Endothelial cell of umbilical vein (primary cell): ENCODE results near the gene TEAD3. TPM values are rescaled to one million over a fixed set of nuclear protein-coding genes. Genes with fewer than 3 reads are reported as not detected.

ENCODE experiments used
- BruUV-seq: library from RNA; stranded (reverse); fragments of 400-500 nt; replicated peaks from 2 replicates; lab custom pipeline; 2021; lab: Mats Ljungman, UMichigan
- CTCF ChIA-PET: fragments of 300-600, 350-600 bp; sonication (Branson Sonifier 250); formaldehyde crosslinking; loops from one replicate; lab custom pipeline; 2021; ENCODE audit warnings: antibody characterized with exemption, inconsistent platforms; lab: Charles Lee
- POLR2A ChIA-PET: fragments of 300-600, 350-600 bp; sonication (Branson Sonifier 250); formaldehyde crosslinking; loops from one replicate; lab custom pipeline; 2021; ENCODE audit warnings: antibody characterized with exemption, inconsistent platforms; lab: Charles Lee
- DNase-seq: peaks from one replicate; pipeline ENCODE4 v3.0.0-alpha.2; 2011; ENCODE audit warnings: low read depth, low spot score
- FAIRE-seq: peaks from 2 replicates; lab custom pipeline; 2011; peaks lifted over from hg19 to GRCh38; lab: Jason Lieb, UNC
- H2AFZ ChIP-seq: 2 replicates; pipeline ENCODE4 v1.6.0; 2012; ENCODE audit warnings: low read depth, low read length, control low read depth, inconsistent platforms
- H3K27ac ChIP-seq: 2 replicates; pipeline ENCODE4 v1.5.1; 2011; ENCODE audit warnings: low read depth, mild to moderate bottlenecking, control low read depth, low read length, moderate library complexity; ENCODE audit not compliant: insufficient read depth
- H3K27me3 ChIP-seq, 2 experiments: 2 replicates each; pipeline versions ENCODE4 v1.6.0 to v1.6.1; 2011; ENCODE audit warnings: low read length in 2 of 2, mixed read lengths in 1 of 2; ENCODE audit not compliant: control insufficient read depth in 2 of 2, insufficient read depth in 2 of 2
- H3K36me3 ChIP-seq, 2 experiments: 2 replicates in 1 of 2; 3 replicates in 1 of 2; pipeline ENCODE4 v1.5.1; 2011; ENCODE audit warnings: low read length in 2 of 2, mild to moderate bottlenecking in 1 of 2, moderate library complexity in 1 of 2; ENCODE audit not compliant: control insufficient read depth in 2 of 2, insufficient read depth in 2 of 2; ENCODE audit errors: extremely low read depth in 1 of 2
- H3K4me1 ChIP-seq: 3 replicates; pipeline ENCODE4 v1.5.1; 2011; ENCODE audit warnings: mild to moderate bottlenecking, low read length; ENCODE audit not compliant: control insufficient read depth, insufficient read depth; ENCODE audit errors: extremely low read depth
- H3K4me2 ChIP-seq: 2 replicates; pipeline ENCODE4 v1.6.1; 2011; ENCODE audit warnings: low read length, control low read depth, mixed read lengths; ENCODE audit not compliant: insufficient read depth
- H3K4me3 ChIP-seq, 3 experiments: fragments of 200-600 bp in 1 of 3; sonication (generic), shearing (Covaris generic) in 1 of 3; replicated peaks in 1 of 3; 2 replicates each; pipeline ENCODE4 v1.5.1; 2011 to 2016; ENCODE audit warnings: control low read depth in 3 of 3, low read length in 3 of 3, mild to moderate bottlenecking in 2 of 3, inconsistent platforms in 1 of 3, low read depth in 1 of 3, moderate library complexity in 1 of 3; ENCODE audit not compliant: insufficient read depth in 1 of 3
- H3K79me2 ChIP-seq: 2 replicates; pipeline ENCODE4 v1.6.0; 2012; ENCODE audit warnings: low read length, inconsistent platforms; ENCODE audit not compliant: control insufficient read depth, insufficient read depth
- H3K9ac ChIP-seq: replicated peaks from 2 replicates; pipeline ENCODE3; 2011; ENCODE audit warnings: low read length, control low read depth; ENCODE audit not compliant: insufficient read depth; ENCODE audit errors: extremely low read depth
- H3K9me1 ChIP-seq: replicated peaks from 3 replicates; pipeline ENCODE4 v1.6.0; 2011; ENCODE audit warnings: mild to moderate bottlenecking, low read length; ENCODE audit not compliant: control insufficient read depth, insufficient read depth; ENCODE audit errors: extremely low read depth
- H3K9me3 ChIP-seq: replicated peaks from 2 replicates; pipeline ENCODE4 v1.5.1; 2012; ENCODE audit warnings: low read length, inconsistent platforms; ENCODE audit not compliant: control insufficient read depth, insufficient read depth
- H4K20me1 ChIP-seq: replicated peaks from 2 replicates; pipeline ENCODE3; 2011; ENCODE audit warnings: mild to moderate bottlenecking, low read length; ENCODE audit not compliant: control insufficient read depth, insufficient read depth; ENCODE audit errors: extremely low read depth
- CTCF ChIP-seq, 2 donors: IDR thresholded peaks; 1 replicate in 1 of 2; 2 replicates in 1 of 2; pipeline ENCODE4 v1.5.1; 2011; ENCODE audit warnings: low read length in 2 of 2, mild to moderate bottlenecking in 2 of 2, moderate library complexity in 2 of 2, control low read depth in 1 of 2, inconsistent platforms in 1 of 2, low read depth in 1 of 2; ENCODE audit not compliant: insufficient read depth in 1 of 2; ENCODE audit errors: extremely low read depth in 1 of 2
- EZH2 ChIP-seq: IDR thresholded peaks from 2 replicates; pipeline ENCODE4 v1.6.1; 2012; ENCODE audit warnings: borderline replicate concordance, low read depth, mild to moderate bottlenecking, moderate library complexity, low read length, inconsistent platforms; ENCODE audit not compliant: severe bottlenecking
- FOS ChIP-seq: IDR thresholded peaks from 2 replicates; pipeline ENCODE4 v1.6.1; 2011; ENCODE audit warnings: mild to moderate bottlenecking, low read length, moderate library complexity, borderline replicate concordance; ENCODE audit not compliant: insufficient read depth
- GATA2 ChIP-seq: IDR thresholded peaks from 2 replicates; pipeline ENCODE4 v1.7.0; 2011; ENCODE audit warnings: low read depth, mild to moderate bottlenecking, moderate library complexity, mixed read lengths, low read length; ENCODE audit not compliant: insufficient read length, insufficient read depth
- JUN ChIP-seq: IDR thresholded peaks from 2 replicates; pipeline ENCODE4 v1.6.1; 2011; ENCODE audit warnings: borderline replicate concordance, low read depth; ENCODE audit not compliant: insufficient read length, insufficient read depth
- MAX ChIP-seq: IDR thresholded peaks from 2 replicates; pipeline ENCODE4 v1.6.1; 2011; ENCODE audit not compliant: insufficient read depth, insufficient read length
- MYC ChIP-seq: IDR thresholded peaks from one replicate; pipeline ENCODE4 v1.6.1; 2011; ENCODE audit warnings: mild to moderate bottlenecking, low read depth, low read length
- POLR2A ChIP-seq: IDR thresholded peaks from 2 replicates; pipeline ENCODE4 v1.6.1; 2012; ENCODE audit warnings: low read depth, mild to moderate bottlenecking, control low read depth, low read length
- POLR2AphosphoS5 ChIP-seq: IDR thresholded peaks from 2 replicates; pipeline ENCODE4 v1.6.1; 2012; ENCODE audit warnings: low read depth, mild to moderate bottlenecking, control low read depth, low read length, moderate library complexity; ENCODE audit not compliant: insufficient read depth
- dilution Hi-C: fragments of 300-500 bp; cut with MboI; formaldehyde crosslinking; loops from one replicate; pipeline ENCODE4 v1.15.0; 2019; ENCODE audit warnings: low sequenced_read_pairs; ENCODE audit not compliant: extremely low pct_ligation_motif_present
- intact Hi-C: fragments of 100-400 bp; cut with micrococcal nuclease; formaldehyde crosslinking; loops from one replicate; pipeline ENCODE4 v1.10.0; 2022
- polyA plus RNA-seq, 4 experiments: library from polyadenylated mRNA; depleted of rRNA in 3 of 4; stranded (reverse) in 3 of 4; unstranded in 1 of 4; fragments of >200 nt; gene quantifications; 2 replicates each; pipeline versions ENCODE4 v1.2.1 to v1.2.3, GENCODE V29; 2011 to 2012; ENCODE audit warnings: missing spikeins in 1 of 4
- total RNA-seq: library from RNA; stranded (reverse); gene quantifications from 2 replicates; pipeline ENCODE4 v1.2.3, GENCODE V29; 2021

Gene TEAD3
- total and polyA plus RNA-seq, 2 donors (not counting 3 experiments of a cell fraction or from before 2014, with no cell fraction given), result 1.1 to 1.6 TPM

GRCh38 chr6:35473075-35473849 lies 23.6 kb downstream of the TEAD3 start:
- no peak overlapping the region for H2AFZ ChIP-seq
- H3K4me2 ChIP-seq, result no peak overlapping the region
- TF ChIP-seq MYC (no peak), EZH2 (no peak), JUN (no peak), POLR2A (no peak), GATA2 (no peak), FOS (no peak), CTCF (IDR thresholded peaks at IDR 0.05; ENCODE audit: extremely low read depth in 1 of 2, insufficient read depth in 1 of 2, low read depth in 1 of 2, low read length in 2 of 2) (no peak), POLR2AphosphoS5 (no peak), MAX (no peak)
- FAIRE-seq, result no peak
- DNase-seq, result no peak
- intact Hi-C loops, result no loop called here
- peaks cover 32% of the 10 kb centered on the region for H3K79me2 ChIP-seq
- no peak overlapping the region for H3K4me3 ChIP-seq
- H4K20me1 ChIP-seq, result peaks cover 12% of the 10 kb centered on the region
- no TSS peak for BruUV-seq
- H3K9ac ChIP-seq, result no peak overlapping the region
- no peaks in the 10 kb centered on the region for H3K9me1 ChIP-seq
- H3K9me3 ChIP-seq, result no peaks in the 10 kb centered on the region
- dilution Hi-C loops, result no loop called here
- H3K27me3 ChIP-seq, result no peaks in the 10 kb centered on the region
- no peak overlapping the region for H3K27ac ChIP-seq
- CTCF ChIA-PET, result interaction anchor here (0.7 kb wide), 1 partner anchor 17 kb away, joined by 3 read pairs; no protein-coding TSS in a partner anchor
- H3K4me1 ChIP-seq, result peaks cover 21% of the 10 kb centered on the region
- POLR2A ChIA-PET, result interaction anchor here (0.6 to 1.0 kb wide), 6 partner anchors 8 to 440 kb away, joined by 3 to 5 read pairs (median 4); no protein-coding TSS in a partner anchor
- H3K36me3 ChIP-seq, result peaks cover 7 to 13% of the 10 kb centered on the region in 2 experiments
